Measurements from ENCODE around the gene PANX1.

DNA sequence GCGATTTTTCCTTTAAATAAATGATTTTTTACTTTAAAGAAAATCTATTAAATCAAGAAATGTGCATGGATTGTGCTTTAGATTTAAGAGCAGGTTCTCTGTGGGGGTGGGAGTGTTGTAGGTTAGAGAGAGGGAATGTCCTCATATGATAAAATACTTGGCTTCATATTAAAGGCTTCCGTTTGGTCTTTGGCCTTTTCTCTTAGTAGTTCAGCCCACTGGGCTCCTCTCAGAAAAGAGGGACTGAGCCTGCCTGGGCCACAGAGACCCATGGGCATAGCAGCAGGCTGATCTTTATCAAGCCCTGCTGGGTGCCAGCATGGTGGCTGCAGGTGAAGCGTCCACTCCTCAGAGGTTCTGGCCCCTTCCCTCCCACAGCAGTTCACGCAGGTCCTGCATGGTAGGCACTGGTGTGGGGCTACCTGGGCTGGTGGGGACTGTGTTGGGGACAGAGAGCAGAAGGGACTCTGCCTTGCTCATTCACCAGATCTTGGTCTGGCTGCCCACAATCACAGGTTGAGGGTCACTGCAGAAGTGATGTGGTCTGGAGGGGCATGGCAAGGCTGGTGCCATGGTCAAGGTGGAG is 4.3 kb downstream of the PANX1 start:
- TF ChIP-seq, protein P1, sequence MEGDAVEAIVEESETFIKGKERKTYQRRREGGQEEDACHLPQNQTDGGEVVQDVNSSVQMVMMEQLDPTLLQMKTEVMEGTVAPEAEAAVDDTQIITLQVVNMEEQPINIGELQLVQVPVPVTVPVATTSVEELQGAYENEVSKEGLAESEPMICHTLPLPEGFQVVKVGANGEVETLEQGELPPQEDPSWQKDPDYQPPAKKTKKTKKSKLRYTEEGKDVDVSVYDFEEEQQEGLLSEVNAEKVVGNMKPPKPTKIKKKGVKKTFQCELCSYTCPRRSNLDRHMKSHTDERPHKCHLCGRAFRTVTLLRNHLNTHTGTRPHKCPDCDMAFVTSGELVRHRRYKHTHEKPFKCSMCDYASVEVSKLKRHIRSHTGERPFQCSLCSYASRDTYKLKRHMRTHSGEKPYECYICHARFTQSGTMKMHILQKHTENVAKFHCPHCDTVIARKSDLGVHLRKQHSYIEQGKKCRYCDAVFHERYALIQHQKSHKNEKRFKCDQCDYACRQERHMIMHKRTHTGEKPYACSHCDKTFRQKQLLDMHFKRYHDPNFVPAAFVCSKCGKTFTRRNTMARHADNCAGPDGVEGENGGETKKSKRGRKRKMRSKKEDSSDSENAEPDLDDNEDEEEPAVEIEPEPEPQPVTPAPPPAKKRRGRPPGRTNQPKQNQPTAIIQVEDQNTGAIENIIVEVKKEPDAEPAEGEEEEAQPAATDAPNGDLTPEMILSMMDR (conservative IDR thresholded peaks at IDR 0.05 in 1 of 2, IDR thresholded peaks at IDR 0.05 in 1 of 2; ENCODE audit: low read depth in 1 of 2, low read length in 2 of 2), result no peak
- TF ChIP-seq EZH2 (IDR thresholded peaks at IDR 0.05; ENCODE audit: low read length, missing control alignments), result no peak
